ENCODE measurements around the gene CCDC85A. TPM values are rescaled to one million over a fixed set of nuclear protein-coding genes. Genes with fewer than 3 reads are reported as not detected.
A peak's percentile ranks its signal among the peaks of the same experiment; 100 is the strongest.

Gene CCDC85A
- total RNA-seq, 1 experiment from 2014 or later: 0.10 TPM

DNA sequence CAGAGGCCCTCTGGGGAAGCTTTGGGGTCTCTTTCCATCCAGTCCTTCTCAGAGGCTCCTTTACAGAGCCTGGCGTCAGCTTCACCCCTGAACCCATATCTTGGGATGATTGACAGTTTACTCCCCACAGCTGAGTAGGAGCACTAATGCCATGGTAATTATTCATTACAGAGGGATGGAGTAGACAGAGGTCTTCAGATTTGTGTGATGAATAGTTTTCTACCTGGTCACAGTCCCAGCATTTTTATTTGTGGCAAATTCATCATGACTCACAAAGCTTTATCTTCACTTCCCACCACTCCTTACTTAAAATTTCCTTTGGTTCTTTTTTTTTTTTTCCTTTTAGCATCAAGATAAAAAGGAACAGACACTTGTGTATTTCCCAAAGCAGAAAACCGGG is 104.2 kb downstream of the CCDC85A start:
- no peaks in the 10 kb centered on the region for H3K9me3 ChIP-seq (ENCODE audit: control insufficient read depth in 1 of 2, insufficient read depth in 1 of 2, low read depth in 1 of 2, low read length in 2 of 2)
- peak; percentile 58; the same call in 1 of the 2 replicates for ATAC-seq
- CTCF ChIA-PET: no interaction called here
- intact Hi-C loops (cut with micrococcal nuclease): no loop called here
- no peaks in the 10 kb centered on the region for H3K27me3 ChIP-seq (ENCODE audit: insufficient read depth, low read length)
- POLR2A ChIA-PET: interaction anchor here (0.7 kb wide), 1 partner anchor 11 kb away, joined by 3 read pairs; no protein-coding TSS in a partner anchor
- RAD21 ChIA-PET (ENCODE audit: low non-redundant PET in 1 of 2, low total read pairs in 2 of 2, uncharacterized antibody in 2 of 2, unreplicated experiment in 2 of 2): no interaction called here
- H3K79me2 ChIP-seq (ENCODE audit: insufficient read depth, low read length): no peaks in the 10 kb centered on the region
- DNase-seq (ENCODE audit: low read depth, low spot score): peak; percentile 3
- no peak overlapping the region for H3K27ac ChIP-seq (ENCODE audit: low read depth, low read length)
- TF ChIP-seq MAX (IDR thresholded peaks at IDR 0.05): no peak
- no peak for TF ChIP-seq ZBTB33 (IDR thresholded peaks at IDR 0.05; ENCODE audit: extremely low read depth, insufficient replicate concordance, low read length)
- no peak for TF ChIP-seq CBX3 (IDR thresholded peaks at IDR 0.05; ENCODE audit: low read depth)
- TF ChIP-seq ELF1 (IDR thresholded peaks at IDR 0.05; ENCODE audit: borderline replicate concordance, low read depth): no peak
- no peak for TF ChIP-seq TCF7L2 (IDR thresholded peaks at IDR 0.05; ENCODE audit: borderline replicate concordance, extremely low read depth, insufficient read depth, insufficient read length)
- H2AFZ ChIP-seq (ENCODE audit: low read depth, low read length, poor library complexity, severe bottlenecking): no peak overlapping the region
- peak overlapping the region; percentile 4; the same call in 1 of the 2 replicates for H3K4me2 ChIP-seq (ENCODE audit: low read length)
- peaks cover 0 to 17% of the 10 kb centered on the region in 2 experiments; a peak in 2 of 4 replicates for H3K4me1 ChIP-seq (ENCODE audit: control insufficient read depth in 1 of 2, insufficient read depth in 2 of 2, low read length in 2 of 2)
- no peaks in the 10 kb centered on the region for H3K9me2 ChIP-seq (ENCODE audit: insufficient read depth)
- no peak overlapping the region for H3K9ac ChIP-seq (ENCODE audit: low read length)
- H4K20me1 ChIP-seq (ENCODE audit: insufficient read depth): no peaks in the 10 kb centered on the region
- BruUV-seq (replicated peaks): no TSS peak
- no peaks in the 10 kb centered on the region for H3K36me3 ChIP-seq (ENCODE audit: control insufficient read depth in 1 of 2, insufficient read depth in 2 of 2, low read length in 2 of 2)
- H3K4me3 ChIP-seq (replicated peaks in 1 of 2; ENCODE audit: low read depth in 1 of 2, low read length in 2 of 2): no peak overlapping the region

GRCh38 chr2:56288838-56289580 is 105.2 kb downstream of the CCDC85A start:
- intact Hi-C loops (cut with micrococcal nuclease): no loop called here
- Histone ChIP-seq H3K4me3 (replicated peaks in 1 of 2; ENCODE audit: low read depth in 1 of 2, low read length in 2 of 2) (no peak overlapping the region), H3K9me2 (ENCODE audit: insufficient read depth) (no peaks in the 10 kb centered on the region), H3K36me3 (ENCODE audit: control insufficient read depth in 1 of 2, insufficient read depth in 2 of 2, low read length in 2 of 2) (no peaks in the 10 kb centered on the region), H3K27ac (ENCODE audit: low read depth, low read length) (no peak overlapping the region), H3K4me1 (ENCODE audit: control insufficient read depth in 1 of 2, insufficient read depth in 2 of 2, low read length in 2 of 2) (peaks cover 0 to 17% of the 10 kb centered on the region in 2 experiments; a peak in 2 of 4 replicates), H3K4me2 (ENCODE audit: low read length) (no peak overlapping the region), H3K27me3 (ENCODE audit: insufficient read depth, low read length) (no peaks in the 10 kb centered on the region), H4K20me1 (ENCODE audit: insufficient read depth) (no peaks in the 10 kb centered on the region), H3K9ac (ENCODE audit: low read length) (no peak overlapping the region), H3K9me3 (ENCODE audit: control insufficient read depth in 1 of 2, insufficient read depth in 1 of 2, low read depth in 1 of 2, low read length in 2 of 2) (no peaks in the 10 kb centered on the region), H2AFZ (ENCODE audit: low read depth, low read length, poor library complexity, severe bottlenecking) (no peak overlapping the region), H3K79me2 (ENCODE audit: insufficient read depth, low read length) (no peaks in the 10 kb centered on the region)
- no peak for DNase-seq (ENCODE audit: low read depth, low spot score)
- ChIA-PET POLR2A (no interaction called here), CTCF (no interaction called here), RAD21 (ENCODE audit: low non-redundant PET in 1 of 2, low total read pairs in 2 of 2, uncharacterized antibody in 2 of 2, unreplicated experiment in 2 of 2) (no interaction called here)
- no peak; the same call in 1 of the 2 replicates for ATAC-seq
- BruUV-seq (replicated peaks): no TSS peak
- TF ChIP-seq YY1 (IDR thresholded peaks at IDR 0.05; ENCODE audit: extremely low read depth, insufficient replicate concordance, low read depth, low read length): no peak
- TF ChIP-seq MAX (IDR thresholded peaks at IDR 0.05): no peak
- TF ChIP-seq ZFX (IDR thresholded peaks at IDR 0.05): no peak
- no peak for TF ChIP-seq JUND (IDR thresholded peaks at IDR 0.05)
- no peak for TF ChIP-seq EZH2 (IDR thresholded peaks at IDR 0.05)
- TF ChIP-seq POLR2AphosphoS5 (IDR thresholded peaks at IDR 0.05; ENCODE audit: low read depth, low read length): no peak
- no peak for TF ChIP-seq FOSL1 (IDR thresholded peaks at IDR 0.05; ENCODE audit: low read depth)
- TF ChIP-seq EZH2phosphoT487 (IDR thresholded peaks at IDR 0.05; ENCODE audit: borderline replicate concordance): no peak
- TF ChIP-seq CTCF (IDR thresholded peaks at IDR 0.05 in 2 of 3, conservative IDR thresholded peaks at IDR 0.05 in 1 of 3; ENCODE audit: borderline replicate concordance in 1 of 3, insufficient read depth in 1 of 3, low read depth in 2 of 3, low read length in 2 of 3): 0 out of 6 replicates have a peak, but pooled peaks of 1 of the 3 experiments have one; percentile 18
- no peak for TF ChIP-seq EGR1 (IDR thresholded peaks at IDR 0.05; ENCODE audit: low read depth)
- no peak for TF ChIP-seq POLR2A (IDR thresholded peaks at IDR 0.05; ENCODE audit: borderline replicate concordance, extremely low read depth, insufficient read depth, insufficient read length)

All from HCT116 (cell line).